GM13976 (cell line): ENCODE data around the gene GALNT3.

Experiments used
- DNase-seq: peaks from one replicate; pipeline ENCODE4 v3.0.0; 2012; ENCODE audit warnings: low spot score
- in situ Hi-C: fragments of 300-500 bp; cut with MboI; formaldehyde crosslinking; loops from one replicate; pipeline ENCODE4 v1.12.0; 2022; ENCODE audit warnings: low sequenced_read_pairs, mixed read lengths, inconsistent platforms; ENCODE audit not compliant: unreplicated experiment
- TF ChIP-seq, protein P1 (sequence below): IDR thresholded peaks from 2 replicates; pipeline ENCODE4 v1.5.1; 2012; ENCODE audit warnings: borderline replicate concordance, mild to moderate bottlenecking; ENCODE audit not compliant: insufficient read depth; ENCODE audit errors: extremely low read depth, missing control alignments, control extremely low read depth

The GALNT3 gene

DNA sequence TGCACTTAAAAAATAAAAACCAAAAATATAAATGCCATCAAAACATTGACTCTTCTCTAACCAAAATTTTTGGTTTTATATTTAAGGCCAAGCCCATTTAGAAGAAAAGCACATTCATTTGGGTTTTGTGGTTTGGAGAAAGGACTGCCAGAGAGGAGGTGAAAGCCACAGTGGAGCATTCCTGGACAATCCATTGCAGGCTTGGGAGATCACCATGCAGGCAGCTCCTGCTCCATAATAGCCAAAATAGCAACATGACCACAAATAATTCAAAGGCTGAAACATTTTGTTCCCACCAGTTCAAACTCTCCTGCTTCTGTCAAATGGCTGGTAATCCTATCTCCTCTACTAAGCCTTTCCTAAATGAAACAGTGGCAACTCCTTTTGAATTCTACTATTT is 73.5 kb downstream of the GALNT3 start:
- DNase-seq, result no peak
- TF ChIP-seq, protein P1, sequence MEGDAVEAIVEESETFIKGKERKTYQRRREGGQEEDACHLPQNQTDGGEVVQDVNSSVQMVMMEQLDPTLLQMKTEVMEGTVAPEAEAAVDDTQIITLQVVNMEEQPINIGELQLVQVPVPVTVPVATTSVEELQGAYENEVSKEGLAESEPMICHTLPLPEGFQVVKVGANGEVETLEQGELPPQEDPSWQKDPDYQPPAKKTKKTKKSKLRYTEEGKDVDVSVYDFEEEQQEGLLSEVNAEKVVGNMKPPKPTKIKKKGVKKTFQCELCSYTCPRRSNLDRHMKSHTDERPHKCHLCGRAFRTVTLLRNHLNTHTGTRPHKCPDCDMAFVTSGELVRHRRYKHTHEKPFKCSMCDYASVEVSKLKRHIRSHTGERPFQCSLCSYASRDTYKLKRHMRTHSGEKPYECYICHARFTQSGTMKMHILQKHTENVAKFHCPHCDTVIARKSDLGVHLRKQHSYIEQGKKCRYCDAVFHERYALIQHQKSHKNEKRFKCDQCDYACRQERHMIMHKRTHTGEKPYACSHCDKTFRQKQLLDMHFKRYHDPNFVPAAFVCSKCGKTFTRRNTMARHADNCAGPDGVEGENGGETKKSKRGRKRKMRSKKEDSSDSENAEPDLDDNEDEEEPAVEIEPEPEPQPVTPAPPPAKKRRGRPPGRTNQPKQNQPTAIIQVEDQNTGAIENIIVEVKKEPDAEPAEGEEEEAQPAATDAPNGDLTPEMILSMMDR, result no peak
- in situ Hi-C loops, result no loop called here

DNA sequence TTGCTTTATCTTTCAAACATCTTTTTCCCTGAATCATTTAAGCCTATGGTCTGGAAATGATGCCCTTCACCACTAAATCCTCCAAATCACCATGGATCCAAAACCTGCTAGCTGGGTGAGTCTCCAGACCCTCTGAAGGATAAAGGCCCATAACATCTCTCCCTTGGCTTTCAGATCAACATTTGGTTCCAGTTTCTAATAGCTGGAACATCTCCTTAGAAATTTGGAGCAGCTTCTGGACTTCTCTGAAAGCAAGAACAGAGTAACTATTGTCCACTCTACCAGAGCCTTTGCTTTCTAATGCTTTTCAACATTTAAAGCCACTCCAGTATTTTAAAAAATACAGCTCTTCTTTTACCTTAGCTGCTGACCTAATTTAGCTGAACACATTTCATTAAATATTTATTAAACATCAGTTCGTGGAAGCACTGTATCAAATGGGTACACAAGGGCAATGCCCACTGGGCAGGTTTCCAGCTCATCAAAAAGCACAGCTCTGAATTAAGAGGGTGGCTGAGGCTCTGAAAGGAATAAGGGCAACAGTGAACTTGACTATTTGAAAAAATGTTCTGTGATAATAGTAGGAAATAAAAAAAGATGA is 75.3 kb downstream of the GALNT3 start:
- in situ Hi-C loops, result no loop called here
- no peak for DNase-seq
- TF ChIP-seq, protein P1, result no peak

DNA sequence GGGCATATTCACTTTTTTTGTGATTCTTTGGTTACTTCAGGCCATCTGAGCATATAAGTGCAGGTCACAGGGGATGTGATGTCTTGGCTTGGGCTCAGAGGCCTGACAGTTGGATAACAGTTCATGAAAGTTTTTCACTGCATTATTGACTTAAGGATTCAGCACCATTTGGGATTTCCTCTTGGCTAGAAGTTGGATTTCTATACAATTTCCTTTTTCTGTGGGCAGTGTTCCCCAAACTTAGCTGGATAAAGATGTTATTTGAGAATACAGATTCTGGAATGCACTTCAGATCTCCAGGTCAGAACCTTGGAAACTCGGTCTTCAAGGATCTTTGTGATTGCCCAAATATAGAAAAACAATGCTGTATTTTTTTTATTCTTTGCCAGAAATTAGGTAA is 78.0 kb downstream of the GALNT3 start:
- no peak for DNase-seq
- TF ChIP-seq, protein P1, result no peak
- in situ Hi-C loops, result no loop called here

DNA sequence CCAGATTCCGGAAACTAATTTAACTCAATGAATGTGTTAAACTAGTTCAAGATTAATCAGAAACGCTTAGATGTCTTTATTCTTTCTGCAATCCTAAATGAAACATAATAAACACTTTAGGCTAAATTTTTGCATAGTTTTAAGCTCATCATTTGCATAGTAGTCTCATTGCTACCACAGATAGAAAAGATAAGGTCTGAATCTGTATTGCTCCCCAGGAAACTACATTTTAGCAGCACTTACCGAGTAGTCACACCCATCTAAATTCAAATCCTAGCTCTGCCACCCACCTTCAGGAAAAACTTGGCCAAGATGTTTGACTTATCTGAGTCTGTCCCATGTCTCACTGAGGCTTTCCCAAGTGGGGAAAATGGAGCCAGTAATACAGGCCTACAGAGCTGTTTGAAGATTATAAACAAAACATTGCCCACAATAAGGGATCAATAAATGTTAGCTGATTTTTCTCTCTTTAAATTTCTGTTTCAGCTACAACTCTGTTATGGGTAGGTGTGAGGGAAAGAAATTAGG is 87.0 kb downstream of the GALNT3 start:
- TF ChIP-seq, protein P1, result no peak
- DNase-seq, result no peak
- in situ Hi-C loops, result no loop called here

DNA sequence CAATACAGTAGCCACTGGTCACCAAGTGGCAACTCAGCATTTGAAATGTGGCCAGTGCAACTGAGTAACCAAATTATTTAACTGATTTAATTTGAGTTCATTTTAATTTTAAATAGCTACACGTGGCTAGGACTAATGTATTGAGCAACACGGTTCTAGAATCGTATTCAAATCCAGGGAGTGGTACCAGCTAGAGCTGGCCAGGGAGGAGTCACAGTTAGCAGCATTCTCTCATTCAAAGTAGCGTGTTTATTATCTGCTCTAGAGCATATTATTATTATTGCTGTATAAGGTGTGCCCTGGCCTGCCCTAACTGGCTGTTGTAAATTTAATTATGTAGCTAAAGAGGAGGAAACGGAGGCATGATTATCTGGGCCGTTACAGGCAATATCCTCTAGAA is 92.9 kb downstream of the GALNT3 start:
- TF ChIP-seq, protein P1, result no peak
- DNase-seq, result no peak
- in situ Hi-C loops, result no loop called here

DNA sequence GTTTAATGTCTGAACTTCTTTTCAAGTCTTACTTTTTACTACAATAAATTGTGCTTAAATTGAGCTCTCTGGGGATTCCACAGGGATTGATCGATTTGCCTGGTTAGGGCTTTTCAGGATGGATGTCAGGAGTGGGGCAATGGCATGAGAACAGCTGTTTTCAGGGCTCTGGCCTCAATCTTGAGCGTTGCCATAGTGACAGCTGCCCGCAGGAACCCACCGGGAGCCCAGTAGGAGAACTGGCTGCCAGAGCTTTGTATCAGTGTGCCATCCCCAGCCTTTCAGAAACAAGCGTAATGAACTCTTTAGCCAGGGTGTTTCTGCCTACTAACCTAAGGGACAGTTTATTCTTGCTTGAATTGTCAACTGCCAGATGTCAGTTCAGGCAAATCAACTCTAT is 93.5 kb downstream of the GALNT3 start:
- TF ChIP-seq, protein P1, result no peak
- no peak for DNase-seq
- in situ Hi-C loops, result no loop called here
